GM06990 (cell line): ENCODE measurements around the gene TAMALIN.

Experiments
- DNase-seq: peaks from one replicate; pipeline ENCODE4 v3.0.0-alpha.2; 2011; ENCODE audit not compliant: insufficient read length; ENCODE audit errors: extremely low read depth
- H3K27me3 ChIP-seq: replicated peaks from 2 replicates; pipeline ENCODE4 v1.6.0; 2011; ENCODE audit warnings: low read length; ENCODE audit not compliant: control insufficient read depth, insufficient read depth
- H3K36me3 ChIP-seq: 2 replicates; pipeline ENCODE4 v1.5.1; 2011; ENCODE audit warnings: low read length; ENCODE audit not compliant: control insufficient read depth, insufficient read depth
- H3K4me3 ChIP-seq: replicated peaks from 2 replicates; pipeline ENCODE4 v1.5.1; 2011; ENCODE audit warnings: low read depth, mild to moderate bottlenecking, control low read depth, low read length
- TF ChIP-seq, protein P1 (sequence below): IDR thresholded peaks from 2 replicates; pipeline ENCODE4 v1.5.1; 2011; ENCODE audit warnings: low read length, control low read depth, mild to moderate bottlenecking, inconsistent platforms; ENCODE audit not compliant: insufficient read depth, poor library complexity, severe bottlenecking

Gene TAMALIN

DNA sequence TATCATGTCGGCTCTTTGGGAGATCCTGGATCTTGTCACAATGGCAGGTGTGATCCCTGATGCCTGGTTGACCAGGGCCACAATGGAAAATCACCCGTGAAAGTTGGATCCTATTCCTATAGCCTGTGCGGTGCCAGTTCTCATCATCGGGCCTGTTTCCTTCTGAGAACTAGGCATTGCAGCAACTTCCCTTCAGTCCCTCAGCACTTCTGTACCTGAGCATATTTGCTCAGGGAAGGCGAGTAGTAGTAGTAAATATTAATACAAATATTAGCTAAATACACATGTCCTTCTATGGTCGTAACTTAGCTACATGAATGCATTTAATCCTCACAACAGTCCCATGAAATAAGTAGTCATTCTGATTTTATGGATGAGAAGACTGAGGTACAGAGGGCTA, 22.1 kb upstream of the TAMALIN start:
- TF ChIP-seq, protein P1, sequence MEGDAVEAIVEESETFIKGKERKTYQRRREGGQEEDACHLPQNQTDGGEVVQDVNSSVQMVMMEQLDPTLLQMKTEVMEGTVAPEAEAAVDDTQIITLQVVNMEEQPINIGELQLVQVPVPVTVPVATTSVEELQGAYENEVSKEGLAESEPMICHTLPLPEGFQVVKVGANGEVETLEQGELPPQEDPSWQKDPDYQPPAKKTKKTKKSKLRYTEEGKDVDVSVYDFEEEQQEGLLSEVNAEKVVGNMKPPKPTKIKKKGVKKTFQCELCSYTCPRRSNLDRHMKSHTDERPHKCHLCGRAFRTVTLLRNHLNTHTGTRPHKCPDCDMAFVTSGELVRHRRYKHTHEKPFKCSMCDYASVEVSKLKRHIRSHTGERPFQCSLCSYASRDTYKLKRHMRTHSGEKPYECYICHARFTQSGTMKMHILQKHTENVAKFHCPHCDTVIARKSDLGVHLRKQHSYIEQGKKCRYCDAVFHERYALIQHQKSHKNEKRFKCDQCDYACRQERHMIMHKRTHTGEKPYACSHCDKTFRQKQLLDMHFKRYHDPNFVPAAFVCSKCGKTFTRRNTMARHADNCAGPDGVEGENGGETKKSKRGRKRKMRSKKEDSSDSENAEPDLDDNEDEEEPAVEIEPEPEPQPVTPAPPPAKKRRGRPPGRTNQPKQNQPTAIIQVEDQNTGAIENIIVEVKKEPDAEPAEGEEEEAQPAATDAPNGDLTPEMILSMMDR: no peak
- DNase-seq: no peak
- Histone ChIP-seq H3K27me3 (no peaks in the 10 kb centered on the region; the same call in 1 of the 2 replicates), H3K4me3 (no peak overlapping the region), H3K36me3 (no peaks in the 10 kb centered on the region)

DNA sequence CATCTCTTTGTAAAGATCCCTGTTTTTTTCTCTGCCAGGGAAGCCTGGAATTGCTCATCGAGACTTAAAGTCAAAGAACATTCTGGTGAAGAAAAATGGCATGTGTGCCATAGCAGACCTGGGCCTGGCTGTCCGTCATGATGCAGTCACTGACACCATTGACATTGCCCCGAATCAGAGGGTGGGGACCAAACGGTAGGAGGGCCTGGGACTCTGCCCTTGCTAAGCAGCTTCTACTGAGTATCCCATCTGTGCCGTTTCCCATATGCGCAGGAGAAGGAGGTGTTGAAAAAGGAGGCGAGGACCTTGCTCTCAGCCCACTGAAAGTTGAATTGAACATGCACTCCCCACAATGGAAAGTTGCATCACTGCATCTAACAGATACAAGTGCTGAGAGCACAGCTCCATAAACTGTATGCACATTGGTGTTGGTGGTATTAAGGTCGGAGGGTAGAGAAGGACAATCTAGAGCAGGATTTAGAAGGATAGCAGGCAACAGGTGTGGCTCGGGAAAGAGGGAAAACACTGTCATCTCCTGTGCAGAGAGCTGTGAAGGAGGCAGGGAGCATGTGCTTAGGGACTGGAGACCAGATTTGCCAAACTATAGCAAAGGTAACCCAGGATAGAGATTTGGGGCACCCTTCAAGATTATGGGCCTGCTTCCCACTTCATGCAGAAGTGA, 21.5 kb upstream of the TAMALIN start:
- Histone ChIP-seq H3K4me3 (no peak overlapping the region), H3K27me3 (no peaks in the 10 kb centered on the region; the same call in 1 of the 2 replicates), H3K36me3 (no peaks in the 10 kb centered on the region)
- TF ChIP-seq, protein P1: no peak
- DNase-seq: no peak

DNA sequence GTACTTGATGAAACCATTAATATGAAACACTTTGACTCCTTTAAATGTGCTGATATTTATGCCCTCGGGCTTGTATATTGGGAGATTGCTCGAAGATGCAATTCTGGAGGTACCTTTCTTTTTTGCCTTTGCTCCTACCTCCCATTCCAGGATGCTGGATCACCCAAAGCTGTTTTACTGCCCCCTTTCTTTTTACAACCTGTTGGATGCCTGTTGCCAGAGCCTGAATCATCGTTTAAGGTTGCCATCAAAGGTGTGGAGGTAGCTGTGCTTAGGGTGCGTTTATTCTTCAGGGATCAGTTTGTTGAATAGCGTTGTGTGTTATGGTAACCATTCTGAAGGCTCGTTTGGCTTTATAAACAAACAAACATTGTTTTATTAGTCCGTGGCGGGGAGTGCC, 19.9 kb upstream of the TAMALIN start:
- no peak for DNase-seq
- no peaks in the 10 kb centered on the region for H3K36me3 ChIP-seq
- TF ChIP-seq, protein P1: no peak

DNA sequence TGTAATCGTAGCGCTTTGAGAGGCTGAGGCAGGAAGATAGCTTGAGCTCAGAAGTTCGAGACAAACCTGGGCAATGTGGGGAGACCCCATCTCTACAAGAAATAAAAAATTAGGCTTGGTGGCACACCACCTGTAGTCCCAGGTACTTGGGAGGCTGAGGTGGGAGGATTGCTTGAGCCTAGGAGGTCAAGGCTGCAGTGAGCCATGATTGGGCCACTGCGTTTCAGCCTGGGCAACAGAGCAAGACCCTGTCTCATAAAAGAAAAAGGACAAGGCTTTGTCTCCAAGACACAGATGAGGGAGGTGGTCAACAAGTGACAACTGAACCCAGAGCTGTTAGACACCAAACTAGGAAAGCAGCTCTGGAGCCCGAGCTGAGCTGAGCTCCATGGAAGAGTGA, 14.5 kb upstream of the TAMALIN start:
- no peak for DNase-seq
- TF ChIP-seq, protein P1: no peak
- H3K36me3 ChIP-seq: no peaks in the 10 kb centered on the region

More for the DNA sequence above, 19.9 kb upstream of the TAMALIN start:
- Histone ChIP-seq H3K27me3 (no peaks in the 10 kb centered on the region; the same call in 1 of the 2 replicates), H3K4me3 (no peak overlapping the region)

DNA sequence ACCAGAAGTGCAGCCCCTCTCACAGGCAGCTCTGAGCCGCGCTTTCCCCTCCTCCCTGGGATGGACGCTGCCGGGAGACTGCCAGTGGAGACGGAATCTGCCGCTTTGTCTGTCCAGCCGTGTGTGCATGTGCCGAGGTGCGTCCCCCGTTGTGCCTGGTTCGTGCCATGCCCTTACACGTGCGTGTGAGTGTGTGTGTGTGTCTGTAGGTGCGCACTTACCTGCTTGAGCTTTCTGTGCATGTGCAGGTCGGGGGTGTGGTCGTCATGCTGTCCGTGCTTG, 12.3 kb upstream of the TAMALIN start:
- Histone ChIP-seq H3K36me3 (no peaks in the 10 kb centered on the region), H3K4me3 (no peak overlapping the region), H3K27me3 (no peaks in the 10 kb centered on the region; the same call in 1 of the 2 replicates)
- DNase-seq: no peak
- TF ChIP-seq, protein P1: no peak

More for the DNA sequence above, 14.5 kb upstream of the TAMALIN start:
- Histone ChIP-seq H3K27me3 (no peaks in the 10 kb centered on the region), H3K4me3 (no peak overlapping the region)

DNA sequence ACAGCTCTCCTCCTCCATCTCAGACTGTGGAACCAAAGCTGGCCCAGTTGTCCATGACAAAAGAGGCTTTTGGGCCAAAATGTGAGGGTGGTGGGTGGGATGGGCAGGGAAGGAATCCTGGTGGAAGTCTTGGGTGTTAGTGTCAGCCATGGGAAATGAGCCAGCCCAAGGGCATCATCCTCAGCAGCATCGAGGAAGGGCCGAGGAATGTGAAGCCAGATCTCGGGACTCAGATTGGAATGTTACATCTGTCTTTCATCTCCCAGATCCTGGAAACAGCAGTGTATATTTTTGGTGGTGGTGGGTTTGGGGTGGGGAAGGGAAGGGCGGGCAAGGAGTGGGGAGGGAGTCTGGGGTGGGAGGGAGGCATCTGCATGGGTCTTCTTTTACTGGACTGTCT, 11.8 kb upstream of the TAMALIN start:
- no peaks in the 10 kb centered on the region for H3K36me3 ChIP-seq
- TF ChIP-seq, protein P1: no peak
- DNase-seq: no peak

More for the DNA sequence above, 11.8 kb upstream of the TAMALIN start:
- Histone ChIP-seq H3K27me3 (no peaks in the 10 kb centered on the region; the same call in 1 of the 2 replicates), H3K4me3 (no peak overlapping the region)
